ENCODE measurements around the gene STRN. TPM values are rescaled to one million over a fixed set of nuclear protein-coding genes. Genes with fewer than 3 reads are reported as not detected.

Gene STRN
- total and polyA plus RNA-seq, 10 of the 15 experiments (the other 5 are each of a cell fraction or from before 2014, with no cell fraction given), result 1.00 to 19.2 (median 9.1) TPM

DNA sequence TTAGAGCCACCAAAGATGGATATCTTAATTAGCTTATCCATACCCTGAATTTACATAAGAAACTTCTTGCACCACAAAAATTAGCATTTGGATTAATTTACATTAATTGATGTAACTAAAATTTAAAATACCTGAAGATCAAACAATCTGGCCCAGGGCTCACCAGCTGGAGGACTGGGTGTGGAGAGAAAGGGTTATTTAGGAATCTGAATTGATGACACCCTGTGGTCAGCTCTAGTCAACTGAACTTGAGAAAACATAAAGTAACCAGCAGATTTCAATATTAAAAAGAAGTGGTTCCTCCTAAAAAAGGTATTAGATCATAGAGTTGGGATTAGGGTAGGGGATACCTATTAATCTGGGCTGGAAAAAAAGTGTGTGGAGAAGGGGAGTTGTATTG is 122.5 kb downstream of the STRN start:
- Histone ChIP-seq H3K4me2 (ENCODE audit: control insufficient read depth, insufficient read depth) (no peak overlapping the region), H3K4me3 (no peak overlapping the region), H3K27me3 (replicated peaks in 1 of 2; ENCODE audit: control insufficient read depth in 2 of 2, insufficient read depth in 2 of 2, low read length in 1 of 2) (no peaks in the 10 kb centered on the region), H3K36me3 (ENCODE audit: control insufficient read depth in 2 of 2, insufficient read depth in 2 of 2, low read length in 1 of 2) (no peaks in the 10 kb centered on the region; a peak in 2 of 4 replicates), H3K79me2 (ENCODE audit: control insufficient read depth, insufficient read depth, low read length) (no peaks in the 10 kb centered on the region), H4K20me1 (ENCODE audit: control insufficient read depth, insufficient read depth) (no peaks in the 10 kb centered on the region), H3K9me3 (replicated peaks; ENCODE audit: control insufficient read depth, insufficient read depth, low read length) (no peaks in the 10 kb centered on the region), H2AFZ (ENCODE audit: control insufficient read depth, low read depth, low read length) (no peak overlapping the region), H3K4me1 (ENCODE audit: control insufficient read depth, insufficient read depth, low read length) (no peaks in the 10 kb centered on the region), H3K9ac (ENCODE audit: control insufficient read depth, insufficient read depth, low read length) (no peak overlapping the region), H3K27ac (ENCODE audit: control insufficient read depth, insufficient read depth) (no peak overlapping the region)
- BruUV-seq (replicated peaks), result no TSS peak
- FAIRE-seq (no peak), ATAC-seq (no peak), DNase-seq (ENCODE audit: low read depth, low spot score) (no peak)
- in situ Hi-C loops (cut with MboI), result no loop called here
- SMC1A ChIA-PET (ENCODE audit: uncharacterized antibody, unreplicated experiment), result interaction anchor here (1.7 kb wide), 1 partner anchor 25 kb away, joined by 4 read pairs; no protein-coding TSS in a partner anchor
- CTCF ChIA-PET, result interaction anchor here (0.6 to 1.0 kb wide), 3 partner anchors 8 to 24 kb away, joined by 3 to 4 read pairs (median 3); no protein-coding TSS in a partner anchor
- TF ChIP-seq IRF4 (IDR thresholded peaks at IDR 0.05; ENCODE audit: low read depth, low read length) (no peak), NFYA (IDR thresholded peaks at IDR 0.05; ENCODE audit: borderline replicate concordance, low read depth, low read length) (no peak)
- TF ChIP-seq, protein P1, sequence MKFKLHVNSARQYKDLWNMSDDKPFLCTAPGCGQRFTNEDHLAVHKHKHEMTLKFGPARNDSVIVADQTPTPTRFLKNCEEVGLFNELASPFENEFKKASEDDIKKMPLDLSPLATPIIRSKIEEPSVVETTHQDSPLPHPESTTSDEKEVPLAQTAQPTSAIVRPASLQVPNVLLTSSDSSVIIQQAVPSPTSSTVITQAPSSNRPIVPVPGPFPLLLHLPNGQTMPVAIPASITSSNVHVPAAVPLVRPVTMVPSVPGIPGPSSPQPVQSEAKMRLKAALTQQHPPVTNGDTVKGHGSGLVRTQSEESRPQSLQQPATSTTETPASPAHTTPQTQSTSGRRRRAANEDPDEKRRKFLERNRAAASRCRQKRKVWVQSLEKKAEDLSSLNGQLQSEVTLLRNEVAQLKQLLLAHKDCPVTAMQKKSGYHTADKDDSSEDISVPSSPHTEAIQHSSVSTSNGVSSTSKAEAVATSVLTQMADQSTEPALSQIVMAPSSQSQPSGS (IDR thresholded peaks at IDR 0.05; ENCODE audit: low read length), result no peak
- POLR2A ChIA-PET, result interaction anchor here (0.6 kb wide), 1 partner anchor 1593 kb away, joined by 6 read pairs; no protein-coding TSS in a partner anchor
- RAD21 ChIA-PET (ENCODE audit: unreplicated experiment), result no interaction called here
- intact Hi-C loops (cut with micrococcal nuclease; ENCODE audit: unreplicated experiment), result no loop called here

DNA sequence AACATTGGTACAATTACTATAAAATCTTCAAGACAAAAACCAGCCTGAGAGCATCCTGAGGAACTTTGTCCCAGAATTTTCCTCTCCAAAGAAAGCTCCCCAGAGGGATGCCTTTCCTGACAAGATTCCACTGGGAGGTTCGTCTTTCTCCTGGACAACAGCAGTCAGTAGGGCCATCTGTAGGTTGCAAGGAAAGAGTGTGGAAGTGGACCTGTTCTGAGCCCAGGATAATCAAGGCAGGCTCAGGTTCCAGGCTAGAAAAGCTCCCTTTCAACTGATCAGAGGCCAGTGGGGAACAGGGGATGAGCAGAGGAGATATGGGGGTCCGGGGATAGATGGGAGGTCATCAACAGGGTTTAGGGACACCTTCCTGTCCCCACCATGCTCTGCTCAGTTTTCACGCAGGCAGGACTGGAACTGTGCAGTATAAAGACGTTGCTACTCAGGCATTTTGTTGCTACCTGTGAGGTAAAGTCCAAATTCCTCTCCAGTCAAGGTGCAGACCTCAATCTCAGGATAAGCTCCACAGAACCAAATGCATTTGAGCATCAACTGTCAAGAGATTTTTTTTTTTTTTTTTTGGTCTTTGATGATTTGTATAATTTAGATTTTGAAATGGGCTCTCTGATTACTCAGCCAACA is 126.2 kb downstream of the STRN start:
- no peak for DNase-seq (ENCODE audit: low read depth, low spot score)
- no peaks in the 10 kb centered on the region for H3K27me3 ChIP-seq (replicated peaks in 1 of 2; ENCODE audit: control insufficient read depth in 2 of 2, insufficient read depth in 2 of 2, low read length in 1 of 2)
- POLR2A ChIA-PET, result interaction anchor here (0.6 kb wide), 1 partner anchor 942 kb away, joined by 4 read pairs; no protein-coding TSS in a partner anchor
- no peak overlapping the region for H3K9ac ChIP-seq (ENCODE audit: control insufficient read depth, insufficient read depth, low read length)
- no peaks in the 10 kb centered on the region for H3K4me1 ChIP-seq (ENCODE audit: control insufficient read depth, insufficient read depth, low read length)
- no peak for FAIRE-seq
- no peak overlapping the region for H3K4me3 ChIP-seq
- H3K4me2 ChIP-seq (ENCODE audit: control insufficient read depth, insufficient read depth), result no peak overlapping the region
- H4K20me1 ChIP-seq (ENCODE audit: control insufficient read depth, insufficient read depth), result no peaks in the 10 kb centered on the region
- no peaks in the 10 kb centered on the region for H3K9me3 ChIP-seq (replicated peaks; ENCODE audit: control insufficient read depth, insufficient read depth, low read length)
- WGBS (ENCODE audit: insufficient coverage, insufficient replicate concordance, low lambda C conversion rate, missing lambda C conversion rate), result 76% methylated on average over 4 of the region's 4 CpGs
- H2AFZ ChIP-seq (ENCODE audit: control insufficient read depth, low read depth, low read length), result no peak overlapping the region
- no TSS peak for BruUV-seq (replicated peaks)
- in situ Hi-C loops (cut with MboI) (no loop called here), intact Hi-C loops (cut with micrococcal nuclease; ENCODE audit: unreplicated experiment) (no loop called here)
- CTCF ChIA-PET, result interaction anchor here (1.0 to 1.6 kb wide), 2 partner anchors 9 to 20 kb away, joined by 3 to 6 read pairs; no protein-coding TSS in a partner anchor
- RAD21 ChIA-PET (ENCODE audit: unreplicated experiment), result no interaction called here
- no peak overlapping the region for H3K27ac ChIP-seq (ENCODE audit: control insufficient read depth, insufficient read depth)
- SMC1A ChIA-PET (ENCODE audit: uncharacterized antibody, unreplicated experiment), result interaction anchor here (0.7 to 1.1 kb wide), 2 partner anchors 31 to 69 kb away, joined by 3 read pairs; no protein-coding TSS in a partner anchor
- H3K36me3 ChIP-seq (ENCODE audit: control insufficient read depth in 2 of 2, insufficient read depth in 2 of 2, low read length in 1 of 2), result no peaks in the 10 kb centered on the region; a peak in 1 of 4 replicates
- no peak for ATAC-seq
- H3K79me2 ChIP-seq (ENCODE audit: control insufficient read depth, insufficient read depth, low read length), result no peaks in the 10 kb centered on the region
- TF ChIP-seq ETV6 (conservative IDR thresholded peaks at IDR 0.05 in 1 of 2, IDR thresholded peaks at IDR 0.05 in 1 of 2; ENCODE audit: borderline replicate concordance in 1 of 2, low read depth in 1 of 2) (no peak), CBX3 (IDR thresholded peaks at IDR 0.05; ENCODE audit: borderline replicate concordance, low read depth) (no peak), SP1 (IDR thresholded peaks at IDR 0.05; ENCODE audit: low read depth, low read length) (no peak), GABPA (IDR thresholded peaks at IDR 0.05; ENCODE audit: low read depth) (no peak), NBN (IDR thresholded peaks at IDR 0.05) (no peak), EGR1 (IDR thresholded peaks at IDR 0.05; ENCODE audit: borderline replicate concordance in 1 of 2, low read depth in 2 of 2, low read length in 2 of 2) (no peak), MEF2A (IDR thresholded peaks at IDR 0.05; ENCODE audit: insufficient read depth, low read depth, low read length) (no peak), RAD21 (IDR thresholded peaks at IDR 0.05; ENCODE audit: insufficient read depth, low read depth, low read length) (no peak)
- TF ChIP-seq, protein P2, sequence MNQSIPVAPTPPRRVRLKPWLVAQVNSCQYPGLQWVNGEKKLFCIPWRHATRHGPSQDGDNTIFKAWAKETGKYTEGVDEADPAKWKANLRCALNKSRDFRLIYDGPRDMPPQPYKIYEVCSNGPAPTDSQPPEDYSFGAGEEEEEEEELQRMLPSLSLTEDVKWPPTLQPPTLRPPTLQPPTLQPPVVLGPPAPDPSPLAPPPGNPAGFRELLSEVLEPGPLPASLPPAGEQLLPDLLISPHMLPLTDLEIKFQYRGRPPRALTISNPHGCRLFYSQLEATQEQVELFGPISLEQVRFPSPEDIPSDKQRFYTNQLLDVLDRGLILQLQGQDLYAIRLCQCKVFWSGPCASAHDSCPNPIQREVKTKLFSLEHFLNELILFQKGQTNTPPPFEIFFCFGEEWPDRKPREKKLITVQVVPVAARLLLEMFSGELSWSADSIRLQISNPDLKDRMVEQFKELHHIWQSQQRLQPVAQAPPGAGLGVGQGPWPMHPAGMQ (IDR thresholded peaks at IDR 0.05; ENCODE audit: borderline replicate concordance), result no peak

Measured in GM12878 (cell line).